Nephron progenitor cell (in vitro differentiated cells): ENCODE data around the gene ERRFI1.

Experiments used
- DNase-seq: peaks from one replicate; pipeline ENCODE4 v3.0.0; 2021
- H3K27ac Mint-ChIP-seq: 2 replicates; pipeline ENCODE4 v1.8.0; 2021; ENCODE audit warnings: mild to moderate bottlenecking, moderate library complexity, mixed read lengths
- H3K27me3 Mint-ChIP-seq: 2 replicates; pipeline ENCODE4 v1.8.0; 2021; ENCODE audit warnings: mild to moderate bottlenecking, low read depth, mixed read lengths; ENCODE audit not compliant: poor library complexity
- H3K36me3 Mint-ChIP-seq: 2 replicates; pipeline ENCODE4 v1.8.0; 2021; ENCODE audit warnings: low read depth, mixed read lengths
- H3K4me1 Mint-ChIP-seq: 2 replicates; pipeline ENCODE4 v1.8.0; 2021; ENCODE audit warnings: mixed read lengths
- H3K4me3 Mint-ChIP-seq: 2 replicates; pipeline ENCODE4 v1.8.0; 2021; ENCODE audit warnings: mild to moderate bottlenecking, moderate library complexity, mixed read lengths
- H3K9me3 Mint-ChIP-seq: 2 replicates; pipeline ENCODE4 v1.8.0; 2021; ENCODE audit warnings: mild to moderate bottlenecking, moderate library complexity, mixed read lengths
- TF ChIP-seq, protein P1 (sequence below): fragments of 200-600 bp; sonication (generic); IDR thresholded peaks from 2 replicates; pipeline ENCODE4 v1.5.0; 2021; ENCODE audit warnings: antibody characterized with exemption

ERRFI1 gene

DNA sequence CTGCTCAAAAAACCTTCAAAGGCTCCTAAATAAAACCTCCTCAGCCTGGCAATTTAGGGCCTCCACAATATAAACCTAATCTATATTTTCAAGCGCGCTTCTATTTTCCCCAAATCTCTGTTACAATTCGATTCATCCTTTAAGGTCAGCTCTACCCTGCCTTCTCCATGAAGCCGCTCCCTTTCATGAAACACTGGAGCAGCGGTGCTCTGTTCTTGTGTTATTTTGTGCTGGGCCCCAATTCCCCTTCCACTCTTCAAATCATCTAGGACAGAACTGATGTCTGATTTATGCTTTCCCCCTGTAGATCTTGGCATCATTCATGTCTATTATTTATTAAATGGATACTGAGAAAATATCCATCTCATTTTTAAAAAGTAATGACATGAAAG, 6.9 kb downstream of the ERRFI1 start:
- H3K4me3 Mint-ChIP-seq, result peak overlapping the region; percentile 41
- H3K9me3 Mint-ChIP-seq, result no peaks in the 10 kb centered on the region
- peaks cover 89% of the 10 kb centered on the region for H3K4me1 Mint-ChIP-seq
- TF ChIP-seq, protein P1, sequence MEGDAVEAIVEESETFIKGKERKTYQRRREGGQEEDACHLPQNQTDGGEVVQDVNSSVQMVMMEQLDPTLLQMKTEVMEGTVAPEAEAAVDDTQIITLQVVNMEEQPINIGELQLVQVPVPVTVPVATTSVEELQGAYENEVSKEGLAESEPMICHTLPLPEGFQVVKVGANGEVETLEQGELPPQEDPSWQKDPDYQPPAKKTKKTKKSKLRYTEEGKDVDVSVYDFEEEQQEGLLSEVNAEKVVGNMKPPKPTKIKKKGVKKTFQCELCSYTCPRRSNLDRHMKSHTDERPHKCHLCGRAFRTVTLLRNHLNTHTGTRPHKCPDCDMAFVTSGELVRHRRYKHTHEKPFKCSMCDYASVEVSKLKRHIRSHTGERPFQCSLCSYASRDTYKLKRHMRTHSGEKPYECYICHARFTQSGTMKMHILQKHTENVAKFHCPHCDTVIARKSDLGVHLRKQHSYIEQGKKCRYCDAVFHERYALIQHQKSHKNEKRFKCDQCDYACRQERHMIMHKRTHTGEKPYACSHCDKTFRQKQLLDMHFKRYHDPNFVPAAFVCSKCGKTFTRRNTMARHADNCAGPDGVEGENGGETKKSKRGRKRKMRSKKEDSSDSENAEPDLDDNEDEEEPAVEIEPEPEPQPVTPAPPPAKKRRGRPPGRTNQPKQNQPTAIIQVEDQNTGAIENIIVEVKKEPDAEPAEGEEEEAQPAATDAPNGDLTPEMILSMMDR, result no peak
- peaks cover 7% of the 10 kb centered on the region for H3K36me3 Mint-ChIP-seq
- DNase-seq, result no peak
- peak overlapping the region; percentile 71 for H3K27ac Mint-ChIP-seq
- no peaks in the 10 kb centered on the region for H3K27me3 Mint-ChIP-seq

DNA sequence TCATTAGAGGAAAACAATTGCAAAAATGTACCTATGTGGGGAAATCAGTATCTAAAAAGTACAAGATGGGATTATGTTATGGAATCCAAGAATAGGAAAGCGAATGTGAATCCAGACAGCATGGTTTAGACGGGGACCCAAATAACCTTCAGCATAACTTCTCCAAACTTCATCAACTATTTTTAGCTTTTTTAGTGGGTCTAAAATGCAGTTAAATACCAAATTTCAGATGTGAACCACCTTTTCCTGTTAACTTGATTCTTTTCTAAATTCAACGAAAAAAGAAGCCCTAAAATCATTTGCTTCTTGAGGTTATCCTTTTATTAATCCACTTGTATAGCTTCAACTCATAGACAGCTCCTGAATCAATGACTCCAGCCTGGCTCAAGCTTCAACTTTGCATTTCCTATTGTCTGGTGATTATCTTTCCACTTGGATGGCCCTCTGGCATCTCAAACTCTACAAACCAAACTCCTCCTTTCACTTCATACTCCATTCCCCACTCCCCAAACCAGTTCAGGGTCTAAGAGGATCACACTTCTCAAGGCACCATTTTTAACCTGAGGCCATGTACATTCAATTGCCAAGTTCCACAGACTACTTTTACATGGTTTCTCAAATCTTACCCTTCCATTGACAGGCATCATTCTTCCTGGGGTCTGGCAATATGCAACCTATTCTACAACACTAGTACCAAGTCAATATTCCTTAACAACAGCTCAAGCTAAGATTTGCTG, 7.4 kb downstream of the ERRFI1 start:
- peaks cover 83% of the 10 kb centered on the region for H3K4me1 Mint-ChIP-seq
- TF ChIP-seq, protein P1, result no peak
- no peaks in the 10 kb centered on the region for H3K27me3 Mint-ChIP-seq
- H3K9me3 Mint-ChIP-seq, result no peaks in the 10 kb centered on the region
- H3K4me3 Mint-ChIP-seq, result peak overlapping the region; percentile 41
- H3K36me3 Mint-ChIP-seq, result peaks cover 13% of the 10 kb centered on the region
- no peak overlapping the region for H3K27ac Mint-ChIP-seq
- no peak for DNase-seq

DNA sequence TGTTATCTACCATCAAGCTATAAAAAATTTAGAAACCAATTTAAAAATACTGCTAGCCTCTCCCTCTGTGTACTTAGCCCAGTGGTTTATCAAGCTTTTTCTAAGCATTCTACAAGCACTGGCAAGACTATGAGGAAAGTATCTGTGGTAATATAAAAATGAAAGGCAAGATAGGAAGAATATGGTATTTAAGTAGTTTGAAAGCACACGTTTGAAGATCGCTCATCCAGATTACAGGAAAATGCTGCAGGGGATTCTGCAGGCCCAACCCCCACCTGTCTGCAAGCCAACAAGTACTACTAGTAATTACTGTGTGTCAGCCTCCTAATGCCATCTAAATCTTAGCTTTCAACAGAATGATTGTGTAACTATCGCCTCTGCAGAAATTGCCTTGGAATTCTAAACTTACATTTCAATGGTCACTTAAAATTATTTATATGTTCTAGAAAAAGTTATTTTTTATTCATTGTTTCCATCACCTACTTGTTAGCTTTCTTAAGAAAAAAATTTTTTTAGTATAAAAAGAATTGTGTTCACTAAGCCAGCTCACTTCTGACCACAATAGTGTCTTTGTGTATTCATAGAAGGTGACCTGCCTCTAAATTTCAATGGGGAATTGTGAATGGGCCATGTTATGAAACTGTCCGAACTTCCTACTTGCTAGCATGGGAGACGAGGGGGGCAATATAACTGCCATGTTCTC, 8.5 kb downstream of the ERRFI1 start:
- Mint-ChIP-seq H3K27ac (peak overlapping the region; percentile 77), H3K9me3 (no peaks in the 10 kb centered on the region), H3K4me3 (peak overlapping the region; percentile 54), H3K27me3 (no peaks in the 10 kb centered on the region), H3K36me3 (peaks cover 20% of the 10 kb centered on the region), H3K4me1 (peaks cover 73% of the 10 kb centered on the region)
- no peak for DNase-seq
- TF ChIP-seq, protein P1, result no peak

DNA sequence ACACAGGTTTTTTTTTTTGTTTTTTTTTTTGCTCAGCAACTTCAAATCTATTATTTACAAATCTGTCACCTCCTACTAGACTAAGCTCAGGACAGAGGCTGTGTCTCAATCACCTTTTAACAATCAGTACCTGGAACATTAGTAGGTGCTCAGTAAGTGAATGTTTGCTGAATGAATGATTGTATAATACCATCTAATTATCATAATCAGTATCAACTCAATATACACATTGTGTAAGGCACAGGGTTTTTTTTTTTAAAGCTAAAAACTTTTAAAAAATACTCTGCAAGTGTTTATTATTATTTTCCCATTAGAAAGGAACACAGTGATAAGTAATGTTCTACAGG, 9.2 kb downstream of the ERRFI1 start:
- no peaks in the 10 kb centered on the region for H3K27me3 Mint-ChIP-seq
- H3K27ac Mint-ChIP-seq, result no peak overlapping the region
- TF ChIP-seq, protein P1, result no peak
- DNase-seq, result no peak
- H3K4me3 Mint-ChIP-seq, result no peak overlapping the region
- H3K36me3 Mint-ChIP-seq, result peaks cover 20% of the 10 kb centered on the region
- H3K9me3 Mint-ChIP-seq, result no peaks in the 10 kb centered on the region
- peaks cover 65% of the 10 kb centered on the region for H3K4me1 Mint-ChIP-seq

DNA sequence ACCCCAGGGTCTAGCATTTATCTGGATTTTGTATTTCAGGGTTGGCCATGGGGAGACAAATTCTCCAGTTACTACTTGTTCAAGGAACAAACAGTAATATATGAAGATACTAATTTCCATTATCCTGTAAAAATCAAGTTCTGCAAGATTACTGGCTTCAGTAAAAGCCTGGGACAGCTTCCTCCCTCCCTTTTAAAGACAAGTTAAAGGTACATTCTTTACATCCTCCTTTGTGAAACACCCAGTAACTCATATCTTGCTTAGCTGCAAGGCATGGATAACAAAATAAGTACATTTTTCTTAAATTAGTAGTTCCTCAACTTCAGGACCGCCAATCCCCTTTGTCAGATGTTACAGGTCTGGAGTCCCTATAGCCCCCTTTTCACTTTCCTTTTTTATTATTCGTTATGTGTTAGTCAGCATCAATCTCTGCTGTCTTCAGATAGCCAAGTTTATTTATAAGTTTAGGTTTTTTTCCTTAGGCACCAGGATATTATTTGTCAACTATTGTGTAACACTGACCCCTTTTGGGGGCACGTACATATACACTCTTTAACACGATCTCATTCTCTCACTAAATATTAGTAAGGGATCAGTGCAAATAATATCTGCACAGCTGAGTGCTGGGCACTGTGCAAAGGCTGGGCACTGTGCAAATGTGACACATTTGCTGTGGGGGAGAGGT, 9.8 kb downstream of the ERRFI1 start:
- H3K27ac Mint-ChIP-seq, result no peak overlapping the region

More for the DNA sequence above, 9.8 kb downstream of the ERRFI1 start:
- H3K36me3 Mint-ChIP-seq, result peaks cover 20% of the 10 kb centered on the region
- H3K9me3 Mint-ChIP-seq, result no peaks in the 10 kb centered on the region
- H3K27me3 Mint-ChIP-seq, result no peaks in the 10 kb centered on the region
- TF ChIP-seq, protein P1, result no peak
- H3K4me3 Mint-ChIP-seq, result no peak overlapping the region
- peaks cover 62% of the 10 kb centered on the region for H3K4me1 Mint-ChIP-seq
- no peak for DNase-seq
